ENCODE results near the gene VSIG2.
A peak's percentile ranks its signal among the peaks of the same experiment; 100 is the strongest.

- TF ChIP-seq CTCF (conservative IDR thresholded peaks at IDR 0.05) (peak; percentile 77), ZFX (IDR thresholded peaks at IDR 0.05) (no peak)
Observed at GRCh38 chr11:124746621-124747243, 5.3 kb downstream of the VSIG2 start.
